ENCODE measurements around the gene GRK5. TPM values are rescaled to one million over a fixed set of nuclear protein-coding genes. Genes with fewer than 3 reads are reported as not detected.

The GRK5 gene
- total RNA-seq, 1 donor from 2014 or later, result 21.3 TPM

DNA sequence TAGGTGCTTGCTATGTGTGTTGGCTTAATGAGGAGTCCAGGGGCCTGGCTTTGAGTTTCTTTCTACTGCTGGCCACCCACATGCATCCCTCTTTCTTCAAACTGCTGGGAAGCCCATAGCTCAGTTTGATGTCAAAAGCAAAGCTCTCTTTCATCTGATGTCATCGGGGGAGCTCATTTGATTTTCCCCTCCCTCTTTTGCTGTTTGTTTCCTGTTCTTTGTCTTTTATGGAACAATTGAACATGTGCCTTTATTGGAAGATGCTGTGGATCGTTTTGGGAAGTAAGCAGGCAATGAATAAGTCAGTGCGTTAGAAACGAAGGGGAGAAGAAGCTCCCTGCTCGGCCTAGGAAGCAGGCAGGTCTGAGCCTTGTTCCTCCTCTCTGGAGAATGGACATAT, 140.7 kb downstream of the GRK5 start:
- DNase-seq (no peak), ATAC-seq (ENCODE audit: low read depth) (no peak)
- Mint-ChIP-seq H3K27ac (no peak overlapping the region), H3K4me3 (no peak overlapping the region), H3K9me3 (peaks cover 4% of the 10 kb centered on the region), H3K36me3 (ENCODE audit: low read depth) (peaks cover 66% of the 10 kb centered on the region), H3K27me3 (no peaks in the 10 kb centered on the region), H3K4me1 (peaks cover 18% of the 10 kb centered on the region)
- TF ChIP-seq, protein P1, sequence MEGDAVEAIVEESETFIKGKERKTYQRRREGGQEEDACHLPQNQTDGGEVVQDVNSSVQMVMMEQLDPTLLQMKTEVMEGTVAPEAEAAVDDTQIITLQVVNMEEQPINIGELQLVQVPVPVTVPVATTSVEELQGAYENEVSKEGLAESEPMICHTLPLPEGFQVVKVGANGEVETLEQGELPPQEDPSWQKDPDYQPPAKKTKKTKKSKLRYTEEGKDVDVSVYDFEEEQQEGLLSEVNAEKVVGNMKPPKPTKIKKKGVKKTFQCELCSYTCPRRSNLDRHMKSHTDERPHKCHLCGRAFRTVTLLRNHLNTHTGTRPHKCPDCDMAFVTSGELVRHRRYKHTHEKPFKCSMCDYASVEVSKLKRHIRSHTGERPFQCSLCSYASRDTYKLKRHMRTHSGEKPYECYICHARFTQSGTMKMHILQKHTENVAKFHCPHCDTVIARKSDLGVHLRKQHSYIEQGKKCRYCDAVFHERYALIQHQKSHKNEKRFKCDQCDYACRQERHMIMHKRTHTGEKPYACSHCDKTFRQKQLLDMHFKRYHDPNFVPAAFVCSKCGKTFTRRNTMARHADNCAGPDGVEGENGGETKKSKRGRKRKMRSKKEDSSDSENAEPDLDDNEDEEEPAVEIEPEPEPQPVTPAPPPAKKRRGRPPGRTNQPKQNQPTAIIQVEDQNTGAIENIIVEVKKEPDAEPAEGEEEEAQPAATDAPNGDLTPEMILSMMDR (IDR thresholded peaks at IDR 0.05), result no peak
- ChIA-PET CTCF (no interaction called here), POLR2A (no interaction called here)
- intact Hi-C loops (cut with micrococcal nuclease), result no loop called here

DNA sequence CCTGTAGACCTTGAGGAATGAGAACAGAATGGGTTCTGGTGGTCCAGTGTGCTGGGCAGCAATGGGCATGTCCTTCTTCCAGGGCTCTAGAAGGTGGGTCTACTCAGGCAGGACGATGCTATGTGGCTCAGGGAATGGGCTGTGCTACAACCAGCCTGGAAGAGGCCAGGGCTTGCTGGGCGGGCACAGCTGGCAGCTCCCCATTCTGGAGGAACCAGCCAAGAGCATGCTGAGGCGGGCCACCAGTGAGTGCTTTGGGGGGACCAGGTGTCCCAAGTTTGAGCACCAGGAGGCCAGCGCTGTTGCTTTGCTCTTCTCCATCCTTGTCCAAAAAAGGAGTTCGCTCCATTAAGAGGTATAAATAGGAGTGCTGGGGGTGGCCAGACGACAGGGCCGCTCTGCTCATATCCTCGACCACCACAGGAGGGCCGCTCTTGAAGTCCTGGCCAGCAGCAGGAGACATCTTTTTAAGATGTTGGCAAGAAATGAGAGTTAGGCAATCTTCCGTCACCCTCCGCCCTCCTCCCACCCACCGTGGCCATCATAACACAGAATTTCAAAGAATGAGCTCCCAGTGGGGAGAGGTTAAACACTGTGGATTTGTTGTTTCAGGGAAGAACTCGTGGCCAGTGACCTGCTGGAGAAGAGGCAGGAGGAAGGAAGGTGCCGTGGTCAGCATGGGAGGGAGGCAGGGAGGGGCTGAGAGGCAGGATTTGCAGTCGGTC, 141.3 kb downstream of the GRK5 start:
- intact Hi-C loops (cut with micrococcal nuclease), result no loop called here
- ATAC-seq (ENCODE audit: low read depth) (no peak), DNase-seq (no peak)
- no peaks in the 10 kb centered on the region for H3K27me3 Mint-ChIP-seq
- ChIA-PET CTCF (no interaction called here), POLR2A (interaction anchor here (1.0 kb wide), 1 partner anchor 30 kb away, joined by 3 read pairs; no protein-coding TSS in a partner anchor)
- H3K9me3 Mint-ChIP-seq, result peaks cover 4% of the 10 kb centered on the region
- H3K36me3 Mint-ChIP-seq (ENCODE audit: low read depth), result peaks cover 64% of the 10 kb centered on the region
- H3K4me1 Mint-ChIP-seq, result peaks cover 19% of the 10 kb centered on the region
- TF ChIP-seq, protein P1 (IDR thresholded peaks at IDR 0.05), result no peak
- H3K27ac Mint-ChIP-seq, result no peak overlapping the region
- no peak overlapping the region for H3K4me3 Mint-ChIP-seq

DNA sequence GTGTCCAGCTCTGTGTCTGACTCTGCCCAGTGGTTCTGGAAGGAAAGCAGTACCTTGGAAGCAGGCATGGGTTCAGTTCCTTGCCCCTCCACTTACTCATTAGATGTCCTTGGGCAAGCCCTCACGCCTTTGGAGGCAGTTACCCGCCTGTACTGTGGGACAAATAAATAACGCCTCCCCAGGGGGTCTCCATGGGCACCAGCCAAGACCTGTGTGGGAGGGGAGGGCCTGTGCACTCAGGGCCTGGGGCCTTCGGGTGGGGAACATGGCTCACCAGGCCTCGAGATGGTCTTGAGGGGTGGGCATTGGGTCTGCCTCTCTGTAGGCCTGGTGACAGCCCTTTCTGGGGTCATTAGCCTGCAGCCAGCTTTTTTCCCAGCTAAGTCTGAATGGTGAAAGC, 142.0 kb downstream of the GRK5 start:
- TF ChIP-seq, protein P1 (IDR thresholded peaks at IDR 0.05), result no peak
- no peak overlapping the region for H3K27ac Mint-ChIP-seq
- intact Hi-C loops (cut with micrococcal nuclease), result no loop called here
- no peaks in the 10 kb centered on the region for H3K27me3 Mint-ChIP-seq
- peaks cover 60% of the 10 kb centered on the region for H3K36me3 Mint-ChIP-seq (ENCODE audit: low read depth)
- POLR2A ChIA-PET, result interaction anchor here (1.0 kb wide), 1 partner anchor 30 kb away, joined by 3 read pairs; no protein-coding TSS in a partner anchor
- no peak for ATAC-seq (ENCODE audit: low read depth)
- H3K9me3 Mint-ChIP-seq, result peaks cover 4% of the 10 kb centered on the region
- no peak overlapping the region for H3K4me3 Mint-ChIP-seq
- CTCF ChIA-PET, result no interaction called here
- DNase-seq, result no peak
- peaks cover 15% of the 10 kb centered on the region for H3K4me1 Mint-ChIP-seq

DNA sequence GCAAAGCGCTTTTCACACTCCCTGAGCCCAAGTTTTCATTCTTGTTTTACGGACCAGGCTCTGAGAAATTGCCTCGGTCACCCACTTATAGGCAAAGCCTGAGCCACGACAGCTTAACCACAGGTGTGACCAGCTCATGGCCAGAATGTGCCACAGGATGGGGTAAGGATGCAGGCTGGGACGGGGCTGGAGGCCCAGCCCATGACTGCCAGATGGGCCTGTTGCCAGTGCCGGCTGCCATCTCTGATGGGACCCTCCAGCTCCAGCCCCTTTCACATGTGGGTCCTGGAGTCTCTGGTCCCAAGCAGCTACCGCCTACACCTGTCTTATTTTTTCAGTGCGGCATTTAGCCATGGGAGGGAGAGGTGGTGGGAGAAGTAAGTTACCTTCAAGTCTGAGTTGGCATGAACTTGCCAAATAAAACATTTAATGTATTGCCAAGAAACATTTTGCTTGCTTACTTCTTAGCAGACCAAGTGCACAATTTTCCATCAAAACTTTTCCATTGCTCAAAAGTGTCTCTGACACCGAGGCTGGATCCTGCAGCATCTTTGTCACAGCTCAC, 142.6 kb downstream of the GRK5 start:
- ChIA-PET POLR2A (interaction anchor here (1.0 kb wide), 1 partner anchor 29 kb away, joined by 3 read pairs; no protein-coding TSS in a partner anchor), CTCF (no interaction called here)
- TF ChIP-seq, protein P1 (IDR thresholded peaks at IDR 0.05), result no peak
- H3K36me3 Mint-ChIP-seq (ENCODE audit: low read depth), result peaks cover 59% of the 10 kb centered on the region
- ATAC-seq (ENCODE audit: low read depth) (no peak), DNase-seq (no peak)
- H3K27me3 Mint-ChIP-seq, result no peaks in the 10 kb centered on the region
- peaks cover 12% of the 10 kb centered on the region for H3K4me1 Mint-ChIP-seq
- H3K27ac Mint-ChIP-seq, result no peak overlapping the region
- intact Hi-C loops (cut with micrococcal nuclease), result no loop called here
- H3K4me3 Mint-ChIP-seq, result no peak overlapping the region
- peaks cover 4% of the 10 kb centered on the region for H3K9me3 Mint-ChIP-seq

DNA sequence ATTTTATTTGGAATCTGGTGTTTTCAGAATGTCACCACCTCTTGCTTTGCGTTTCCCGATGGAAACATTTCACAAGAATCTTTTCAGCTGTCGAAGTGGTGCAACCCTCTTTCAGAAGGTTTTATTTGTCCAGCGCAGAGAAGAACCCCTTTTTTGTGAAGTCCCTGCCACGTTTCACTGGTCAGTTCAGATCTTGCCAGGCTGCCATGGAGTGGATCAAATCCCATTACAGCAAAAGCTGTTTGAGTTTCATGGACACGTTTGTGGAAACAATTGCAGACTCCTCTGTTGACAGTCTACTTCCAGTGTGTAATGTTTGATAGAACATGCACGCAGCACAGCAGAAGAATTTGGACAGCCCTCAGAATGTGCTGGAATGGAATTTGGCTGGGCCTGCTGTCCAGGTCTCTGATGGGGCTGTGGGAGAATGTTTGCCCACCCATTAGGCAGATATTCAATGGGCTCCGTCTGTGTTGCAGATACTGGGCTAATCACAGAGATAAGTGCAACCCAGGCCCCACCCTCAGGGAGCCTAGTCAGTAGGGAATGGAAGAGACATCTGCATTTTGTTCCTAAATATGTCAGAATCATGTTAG, 143.2 kb downstream of the GRK5 start:
- CTCF ChIA-PET, result no interaction called here
- Mint-ChIP-seq H3K36me3 (ENCODE audit: low read depth) (peaks cover 55% of the 10 kb centered on the region), H3K9me3 (peaks cover 4% of the 10 kb centered on the region), H3K27me3 (no peaks in the 10 kb centered on the region), H3K27ac (no peak overlapping the region), H3K4me3 (no peak overlapping the region), H3K4me1 (peaks cover 7% of the 10 kb centered on the region)
- TF ChIP-seq, protein P1 (IDR thresholded peaks at IDR 0.05), result no peak
- POLR2A ChIA-PET, result no interaction called here
- ATAC-seq (ENCODE audit: low read depth) (no peak), DNase-seq (no peak)
- intact Hi-C loops (cut with micrococcal nuclease), result no loop called here

All from activated B cell treated with CpG ODN at 0.5 μM for 24 hours (primary cell).